Caco-2 (cell line): ENCODE results near the gene SLC35A1. TPM values are rescaled to one million over a fixed set of nuclear protein-coding genes. Genes with fewer than 3 reads are reported as not detected.

Experiments used
- BruUV-seq: library from RNA; stranded (reverse); fragments of 400-500 nt; replicated peaks from 2 replicates; lab custom pipeline; 2021; lab: Mats Ljungman, UMichigan
- CTCF ChIA-PET: fragments of 300-600 bp; sonication (Branson Sonifier 250); formaldehyde crosslinking; loops from one replicate; lab custom pipeline; 2022; ENCODE audit warnings: antibody characterized with exemption; lab: Charles Lee
- POLR2A ChIA-PET: fragments of 300-600 bp; sonication (Branson Sonifier 250); formaldehyde crosslinking; loops from one replicate; lab custom pipeline; 2022; ENCODE audit warnings: antibody characterized with exemption; lab: Charles Lee
- DNase-seq, 2 experiments: peaks; one replicate each; pipeline versions ENCODE4 v3.0.0 to v3.0.0-alpha.2; 2020 to 2022
- H3K27me3 ChIP-seq: replicated peaks from 2 replicates; pipeline ENCODE4 v1.6.0; 2011; ENCODE audit warnings: low read length; ENCODE audit not compliant: control insufficient read depth, insufficient read depth
- H3K36me3 ChIP-seq: 2 replicates; pipeline ENCODE4 v1.5.1; 2011; ENCODE audit warnings: low read length; ENCODE audit not compliant: control insufficient read depth, insufficient read depth
- H3K4me1 ChIP-seq: fragments of 250-450 bp; sonication (Bioruptor Pico); 2 replicates; pipeline ENCODE4 v1.5.1; 2020; ENCODE audit warnings: mild to moderate bottlenecking
- H3K4me3 ChIP-seq: 2 replicates; pipeline ENCODE4 v1.5.1; 2011; ENCODE audit warnings: low read depth, mild to moderate bottlenecking, control low read depth, low read length
- H3K9me3 ChIP-seq: fragments of 250-450 bp; sonication (Bioruptor Pico); 2 replicates; pipeline ENCODE4 v1.5.1; 2020; ENCODE audit warnings: mild to moderate bottlenecking, moderate library complexity
- H3K27ac Mint-ChIP-seq: one replicate; pipeline ENCODE4 v1.8.0; 2022; ENCODE audit warnings: mixed read lengths; ENCODE audit not compliant: unreplicated experiment
- H3K27me3 Mint-ChIP-seq: one replicate; pipeline ENCODE4 v1.8.0; 2022; ENCODE audit warnings: mixed read lengths; ENCODE audit not compliant: insufficient read depth, unreplicated experiment
- H3K36me3 Mint-ChIP-seq: one replicate; pipeline ENCODE4 v1.8.0; 2022; ENCODE audit warnings: mild to moderate bottlenecking, mixed read lengths; ENCODE audit not compliant: insufficient read depth, unreplicated experiment
- H3K4me1 Mint-ChIP-seq: one replicate; pipeline ENCODE4 v1.8.0; 2022; ENCODE audit warnings: low read depth, mixed read lengths; ENCODE audit not compliant: unreplicated experiment
- H3K4me3 Mint-ChIP-seq: one replicate; pipeline ENCODE4 v1.8.0; 2022; ENCODE audit warnings: mild to moderate bottlenecking, moderate library complexity, mixed read lengths; ENCODE audit not compliant: unreplicated experiment
- H3K9me3 Mint-ChIP-seq: one replicate; pipeline ENCODE4 v1.8.0; 2022; ENCODE audit warnings: mixed read lengths; ENCODE audit not compliant: unreplicated experiment
- intact Hi-C: fragments of 100-400 bp; cut with micrococcal nuclease; formaldehyde crosslinking; loops from one replicate; pipeline ENCODE4 v1.10.0; 2022; ENCODE audit not compliant: unreplicated experiment
- total RNA-seq: library from RNA; stranded (reverse); gene quantifications from 2 replicates; pipeline ENCODE4 v1.2.3, GENCODE V29; 2022
- TF ChIP-seq, protein P1 (sequence below), 2 experiments: fragments of 200-600 bp in 1 of 2; IDR thresholded peaks; 1 replicate in 1 of 2; 2 replicates in 1 of 2; pipeline versions ENCODE4 v1.5.1 to v1.8.0; 2011 to 2022; ENCODE audit warnings: antibody characterized with exemption in 1 of 2, control low read depth in 1 of 2, inconsistent platforms in 1 of 2, low read depth in 1 of 2, low read length in 1 of 2, mild to moderate bottlenecking in 1 of 2, moderate library complexity in 1 of 2; ENCODE audit not compliant: insufficient read depth in 1 of 2, severe bottlenecking in 1 of 2, unreplicated experiment in 1 of 2

Gene SLC35A1
- total RNA-seq, 1 experiment from 2014 or later, result 12.7 TPM

GRCh38 chr6:87481931-87482330 lies 9.2 kb downstream of the SLC35A1 start:
- Mint-ChIP-seq H3K27ac (no peak overlapping the region), H3K9me3 (peaks cover 17% of the 10 kb centered on the region), H3K4me3 (no peak overlapping the region), H3K4me1 (peaks cover 6% of the 10 kb centered on the region), H3K27me3 (no peaks in the 10 kb centered on the region), H3K36me3 (peaks cover 16% of the 10 kb centered on the region)
- H3K4me3 ChIP-seq, result no peak overlapping the region
- H3K27me3 ChIP-seq, result no peaks in the 10 kb centered on the region
- CTCF ChIA-PET, result no interaction called here
- intact Hi-C loops, result no loop called here
- TF ChIP-seq, protein P1, sequence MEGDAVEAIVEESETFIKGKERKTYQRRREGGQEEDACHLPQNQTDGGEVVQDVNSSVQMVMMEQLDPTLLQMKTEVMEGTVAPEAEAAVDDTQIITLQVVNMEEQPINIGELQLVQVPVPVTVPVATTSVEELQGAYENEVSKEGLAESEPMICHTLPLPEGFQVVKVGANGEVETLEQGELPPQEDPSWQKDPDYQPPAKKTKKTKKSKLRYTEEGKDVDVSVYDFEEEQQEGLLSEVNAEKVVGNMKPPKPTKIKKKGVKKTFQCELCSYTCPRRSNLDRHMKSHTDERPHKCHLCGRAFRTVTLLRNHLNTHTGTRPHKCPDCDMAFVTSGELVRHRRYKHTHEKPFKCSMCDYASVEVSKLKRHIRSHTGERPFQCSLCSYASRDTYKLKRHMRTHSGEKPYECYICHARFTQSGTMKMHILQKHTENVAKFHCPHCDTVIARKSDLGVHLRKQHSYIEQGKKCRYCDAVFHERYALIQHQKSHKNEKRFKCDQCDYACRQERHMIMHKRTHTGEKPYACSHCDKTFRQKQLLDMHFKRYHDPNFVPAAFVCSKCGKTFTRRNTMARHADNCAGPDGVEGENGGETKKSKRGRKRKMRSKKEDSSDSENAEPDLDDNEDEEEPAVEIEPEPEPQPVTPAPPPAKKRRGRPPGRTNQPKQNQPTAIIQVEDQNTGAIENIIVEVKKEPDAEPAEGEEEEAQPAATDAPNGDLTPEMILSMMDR (IDR thresholded peaks at IDR 0.05; ENCODE audit: insufficient read depth in 1 of 2, low read depth in 1 of 2, low read length in 1 of 2, severe bottlenecking in 1 of 2, unreplicated experiment in 1 of 2), result no peak
- no peak for DNase-seq
- 0 out of 2 replicates have a peak, but pooled peaks cover 8% of the 10 kb centered on the region for H3K4me1 ChIP-seq
- BruUV-seq, result no TSS peak
- H3K9me3 ChIP-seq, result no peaks in the 10 kb centered on the region
- H3K36me3 ChIP-seq, result no peaks in the 10 kb centered on the region; the same call in 1 of the 2 replicates
- POLR2A ChIA-PET, result no interaction called here

GRCh38 chr6:87482366-87482765 lies 9.6 kb downstream of the SLC35A1 start:
- no peak overlapping the region for H3K27ac Mint-ChIP-seq
- POLR2A ChIA-PET, result no interaction called here
- H3K36me3 ChIP-seq, result no peaks in the 10 kb centered on the region; the same call in 1 of the 2 replicates
- peaks cover 17% of the 10 kb centered on the region for H3K9me3 Mint-ChIP-seq
- peaks cover 16% of the 10 kb centered on the region for H3K36me3 Mint-ChIP-seq
- H3K27me3 ChIP-seq, result no peaks in the 10 kb centered on the region
- DNase-seq, result no peak
- intact Hi-C loops, result no loop called here
- H3K9me3 ChIP-seq, result no peaks in the 10 kb centered on the region
- no peaks in the 10 kb centered on the region for H3K27me3 Mint-ChIP-seq
- no TSS peak for BruUV-seq
- no peak overlapping the region for H3K4me3 Mint-ChIP-seq
- CTCF ChIA-PET, result no interaction called here
- H3K4me3 ChIP-seq, result no peak overlapping the region
- peaks cover 6% of the 10 kb centered on the region for H3K4me1 Mint-ChIP-seq
- H3K4me1 ChIP-seq, result 0 out of 2 replicates have a peak, but pooled peaks cover 8% of the 10 kb centered on the region
- TF ChIP-seq, protein P1 (IDR thresholded peaks at IDR 0.05; ENCODE audit: insufficient read depth in 1 of 2, low read depth in 1 of 2, low read length in 1 of 2, severe bottlenecking in 1 of 2, unreplicated experiment in 1 of 2), result no peak

- no TSS peak for BruUV-seq
- Histone ChIP-seq H3K4me3 (no peak overlapping the region), H3K9me3 (no peaks in the 10 kb centered on the region), H3K27me3 (no peaks in the 10 kb centered on the region), H3K4me1 (0 out of 2 replicates have a peak, but pooled peaks cover 8% of the 10 kb centered on the region), H3K36me3 (no peaks in the 10 kb centered on the region; the same call in 1 of the 2 replicates)
- POLR2A ChIA-PET, result no interaction called here
- TF ChIP-seq, protein P1 (IDR thresholded peaks at IDR 0.05; ENCODE audit: insufficient read depth in 1 of 2, low read depth in 1 of 2, low read length in 1 of 2, severe bottlenecking in 1 of 2, unreplicated experiment in 1 of 2), result peak in 1 of 2 experiments; percentile 14
- peak; percentile 52 to 68 for DNase-seq
- Mint-ChIP-seq H3K36me3 (peaks cover 16% of the 10 kb centered on the region), H3K27me3 (no peaks in the 10 kb centered on the region), H3K27ac (peak overlapping the region; percentile 66), H3K9me3 (peaks cover 17% of the 10 kb centered on the region), H3K4me3 (no peak overlapping the region), H3K4me1 (peaks cover 6% of the 10 kb centered on the region)
- CTCF ChIA-PET, result no interaction called here
- intact Hi-C loops, result no loop called here
Observed at GRCh38 chr6:87483929-87484328, 11.2 kb downstream of the SLC35A1 start.
